IMR-90 (cell line): ENCODE measurements around the gene EIF4EBP2.

Experiments
- BHLHE40 ChIP-seq: fragments of 150-350 bp; IDR thresholded peaks from 2 replicates; pipeline ENCODE4 v1.6.1; 2016; ENCODE audit warnings: mild to moderate bottlenecking, low read depth, low read length
- CEBPB ChIP-seq: IDR thresholded peaks from 2 replicates; pipeline ENCODE4 v1.6.1; 2012; ENCODE audit warnings: low read depth, low read length, improper control_type of control experiment
- CTCF ChIP-seq: conservative IDR thresholded peaks from 2 replicates; pipeline ENCODE4 v1.5.1; 2012; ENCODE audit warnings: mild to moderate bottlenecking, low read depth, low read length, improper control_type of control experiment
- FOS ChIP-seq: fragments of 150-350 bp; IDR thresholded peaks from 2 replicates; pipeline ENCODE4 v1.6.1; 2016; ENCODE audit warnings: low read depth, low read length
- MAZ ChIP-seq: IDR thresholded peaks from 2 replicates; pipeline ENCODE4 v1.6.1; 2012; ENCODE audit warnings: low read depth, mild to moderate bottlenecking, low read length, improper control_type of control experiment, moderate library complexity, borderline replicate concordance
- MXI1 ChIP-seq: IDR thresholded peaks from 2 replicates; pipeline ENCODE4 v1.6.1; 2012; ENCODE audit warnings: low read depth, mild to moderate bottlenecking, low read length, moderate library complexity, borderline replicate concordance
- POLR2A ChIP-seq: IDR thresholded peaks from 2 replicates; pipeline ENCODE4 v1.6.1; 2012; ENCODE audit warnings: mild to moderate bottlenecking, low read depth, low read length
- RAD21 ChIP-seq: IDR thresholded peaks from 2 replicates; pipeline ENCODE4 v1.6.1; 2012; ENCODE audit warnings: low read length, improper control_type of control experiment
- RFX5 ChIP-seq: IDR thresholded peaks from 2 replicates; pipeline ENCODE4 v1.8.0; 2012; ENCODE audit warnings: low read depth, mild to moderate bottlenecking, low read length, moderate library complexity
- SMC3 ChIP-seq: fragments of 150-350 bp; IDR thresholded peaks from 2 replicates; pipeline ENCODE4 v1.6.1; 2016; ENCODE audit warnings: low read depth, mild to moderate bottlenecking, antibody characterized with exemption, low read length, moderate library complexity
- TF ChIP-seq, protein P1 (sequence below): fragments of 150-350 bp; IDR thresholded peaks from 2 replicates; pipeline ENCODE4 v1.6.1; 2016; ENCODE audit warnings: low read depth, mild to moderate bottlenecking, low read length, moderate library complexity, borderline replicate concordance
- TF ChIP-seq, protein P2 (sequence below): fragments of 150-350 bp; IDR thresholded peaks from 2 replicates; pipeline ENCODE4 v1.6.1; 2017; ENCODE audit warnings: mild to moderate bottlenecking, antibody characterized with exemption, low read length, low read depth

DNA sequence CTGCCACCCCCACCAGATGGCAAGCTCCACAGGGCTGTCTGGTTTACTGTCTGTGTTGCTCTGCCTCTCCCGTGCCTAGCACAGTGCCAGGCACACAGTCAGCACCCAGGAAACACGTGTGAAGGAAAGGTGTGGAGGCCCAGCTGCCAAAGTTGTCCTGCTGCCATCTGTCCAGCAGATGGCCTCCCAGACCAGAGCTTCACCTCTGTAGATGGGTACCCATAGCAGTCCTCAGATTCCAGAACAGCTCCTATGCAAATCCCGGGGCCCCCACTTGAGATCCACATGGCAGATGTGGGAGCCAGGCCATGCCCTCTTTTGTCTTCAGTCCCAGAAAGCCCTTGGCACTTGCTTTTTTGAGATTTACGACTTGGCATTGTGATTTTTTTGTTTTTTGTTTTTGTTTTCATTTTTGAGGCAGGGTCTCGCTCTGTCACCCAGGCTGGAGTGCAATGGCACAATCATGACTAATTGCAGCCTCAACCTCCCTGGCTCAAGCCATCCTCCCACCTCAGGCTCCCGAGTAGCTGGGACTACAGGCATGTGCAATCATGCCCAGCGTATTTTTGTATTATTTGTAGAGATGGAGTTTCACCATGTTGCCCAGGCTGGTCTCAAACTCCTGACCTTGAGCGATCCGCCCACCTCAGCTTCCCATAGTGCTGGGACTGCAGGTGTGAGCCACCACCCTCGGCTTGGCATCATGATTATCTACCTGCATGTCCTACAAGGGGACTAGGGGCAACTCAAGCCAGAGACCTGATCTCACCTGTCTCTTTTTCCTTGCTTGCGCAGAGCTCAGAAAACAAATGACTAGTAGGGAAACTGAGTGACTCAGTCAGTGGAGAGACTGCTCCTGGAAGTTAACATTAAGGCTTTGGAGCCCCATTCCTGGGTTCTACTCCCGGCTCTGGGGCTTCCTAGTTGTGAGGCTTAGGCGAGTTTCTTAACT, 57.7 kb downstream of the EIF4EBP2 start:
- no peak for TF ChIP-seq RFX5
- peak; percentile 87 for TF ChIP-seq CTCF
- TF ChIP-seq BHLHE40, result no peak
- TF ChIP-seq, protein P1, sequence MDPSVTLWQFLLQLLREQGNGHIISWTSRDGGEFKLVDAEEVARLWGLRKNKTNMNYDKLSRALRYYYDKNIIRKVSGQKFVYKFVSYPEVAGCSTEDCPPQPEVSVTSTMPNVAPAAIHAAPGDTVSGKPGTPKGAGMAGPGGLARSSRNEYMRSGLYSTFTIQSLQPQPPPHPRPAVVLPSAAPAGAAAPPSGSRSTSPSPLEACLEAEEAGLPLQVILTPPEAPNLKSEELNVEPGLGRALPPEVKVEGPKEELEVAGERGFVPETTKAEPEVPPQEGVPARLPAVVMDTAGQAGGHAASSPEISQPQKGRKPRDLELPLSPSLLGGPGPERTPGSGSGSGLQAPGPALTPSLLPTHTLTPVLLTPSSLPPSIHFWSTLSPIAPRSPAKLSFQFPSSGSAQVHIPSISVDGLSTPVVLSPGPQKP, result no peak
- peak; percentile 77 for TF ChIP-seq SMC3
- TF ChIP-seq, protein P2, sequence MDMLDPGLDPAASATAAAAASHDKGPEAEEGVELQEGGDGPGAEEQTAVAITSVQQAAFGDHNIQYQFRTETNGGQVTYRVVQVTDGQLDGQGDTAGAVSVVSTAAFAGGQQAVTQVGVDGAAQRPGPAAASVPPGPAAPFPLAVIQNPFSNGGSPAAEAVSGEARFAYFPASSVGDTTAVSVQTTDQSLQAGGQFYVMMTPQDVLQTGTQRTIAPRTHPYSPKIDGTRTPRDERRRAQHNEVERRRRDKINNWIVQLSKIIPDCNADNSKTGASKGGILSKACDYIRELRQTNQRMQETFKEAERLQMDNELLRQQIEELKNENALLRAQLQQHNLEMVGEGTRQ, result no peak
- no peak for TF ChIP-seq CEBPB
- no peak for TF ChIP-seq POLR2A
- no peak for TF ChIP-seq FOS
- TF ChIP-seq RAD21, result peak; percentile 91
- TF ChIP-seq MAZ, result no peak
- no peak for TF ChIP-seq MXI1
